K562 (cell line): ENCODE results near the gene COQ7. TPM values are rescaled to one million over a fixed set of nuclear protein-coding genes. Genes with fewer than 3 reads are reported as not detected.

Source experiments
- KAT8 ChIP-seq: fragments of 450-650 bp; IDR thresholded peaks from 2 replicates; pipeline ENCODE4 v1.6.1; 2016; ENCODE audit warnings: low read depth, mild to moderate bottlenecking
- NFYB ChIP-seq: IDR thresholded peaks from 2 replicates; pipeline ENCODE4 v1.6.1; 2011; ENCODE audit warnings: mild to moderate bottlenecking, moderate library complexity; ENCODE audit not compliant: insufficient read length; ENCODE audit errors: extremely low read depth
- OTX1 ChIP-seq: fragments of 450-650 bp; formaldehyde crosslinking; IDR thresholded peaks from 2 replicates; pipeline ENCODE4 v1.4.0; 2022; ENCODE audit warnings: mild to moderate bottlenecking
- RBM14 ChIP-seq: fragments of 200-400 bp; formaldehyde crosslinking; IDR thresholded peaks from 2 replicates; pipeline ENCODE4 v1.6.1; 2018; ENCODE audit warnings: low read depth, mild to moderate bottlenecking, low read length, moderate library complexity, borderline replicate concordance; ENCODE audit not compliant: insufficient read depth
- SMARCC2 ChIP-seq: fragments of 450-650 bp; IDR thresholded peaks from 2 replicates; pipeline ENCODE4 v1.6.1; 2017; ENCODE audit warnings: antibody characterized with exemption, moderate library complexity, mild to moderate bottlenecking, low read depth
- ZNF121 ChIP-seq: sonication (generic); formaldehyde crosslinking; conservative IDR thresholded peaks from 2 replicates; pipeline ENCODE4 v1.8.0; 2022; ENCODE audit warnings: missing genetic modification reagents
- ZNF77 ChIP-seq: fragments of 250-450 bp; sonication (Bioruptor Pico); IDR thresholded peaks from 2 replicates; pipeline ENCODE4 v1.5.0; 2020
- polyA plus RNA-seq, 8 experiments: library from polyadenylated mRNA; depleted of rRNA in 4 of 8; stranded (reverse) in 5 of 8; unstranded in 3 of 8; fragments of >200 nt; fragmentation: Nextera tagmentation in 2 of 8; fragmentation: Illumina TruSeq in 1 of 8; extraction: Ambion mirVana in 2 of 8; extraction: Trizol in 1 of 8; gene quantifications; 2 replicates each; pipeline versions ENCODE4 v1.2.1 to v1.2.3, GENCODE V29; 2011 to 2014; ENCODE audit warnings: inconsistent platforms in 1 of 8, missing spikeins in 1 of 8
- total RNA-seq, 7 experiments: library from RNA; depleted of rRNA in 6 of 7; stranded (reverse); fragments of >200 nt in 6 of 7; fragmentation: Illumina TruSeq in 2 of 7; extraction: Trizol in 2 of 7; gene quantifications; 2 replicates each; pipeline versions ENCODE4 v1.2.1 to v1.2.3, GENCODE V29; 2011 to 2021; ENCODE audit warnings: low replicate concordance in 1 of 7
- TF ChIP-seq, protein P1 (sequence below): fragments of 250-450 bp; sonication (Bioruptor Pico); IDR thresholded peaks from 2 replicates; pipeline ENCODE4 v1.5.0; 2020; ENCODE audit warnings: mild to moderate bottlenecking
- TF ChIP-seq, protein P2 (sequence below): IDR thresholded peaks from 2 replicates; pipeline ENCODE4 v1.6.1; 2011; ENCODE audit warnings: borderline replicate concordance, low read depth, mild to moderate bottlenecking, moderate library complexity, low read length; ENCODE audit not compliant: insufficient read depth, poor library complexity, severe bottlenecking
- TF ChIP-seq, protein P3 (sequence below): fragments of 250-450 bp; sonication (Bioruptor Pico); IDR thresholded peaks from 2 replicates; pipeline ENCODE4 v1.5.0; 2020; ENCODE audit warnings: mild to moderate bottlenecking, borderline replicate concordance

Gene COQ7
- total and polyA plus RNA-seq, 9 of the 15 experiments (the other 6 are each of a cell fraction or from before 2014, with no cell fraction given), result 2.3 to 26.1 (median 15.2) TPM

DNA sequence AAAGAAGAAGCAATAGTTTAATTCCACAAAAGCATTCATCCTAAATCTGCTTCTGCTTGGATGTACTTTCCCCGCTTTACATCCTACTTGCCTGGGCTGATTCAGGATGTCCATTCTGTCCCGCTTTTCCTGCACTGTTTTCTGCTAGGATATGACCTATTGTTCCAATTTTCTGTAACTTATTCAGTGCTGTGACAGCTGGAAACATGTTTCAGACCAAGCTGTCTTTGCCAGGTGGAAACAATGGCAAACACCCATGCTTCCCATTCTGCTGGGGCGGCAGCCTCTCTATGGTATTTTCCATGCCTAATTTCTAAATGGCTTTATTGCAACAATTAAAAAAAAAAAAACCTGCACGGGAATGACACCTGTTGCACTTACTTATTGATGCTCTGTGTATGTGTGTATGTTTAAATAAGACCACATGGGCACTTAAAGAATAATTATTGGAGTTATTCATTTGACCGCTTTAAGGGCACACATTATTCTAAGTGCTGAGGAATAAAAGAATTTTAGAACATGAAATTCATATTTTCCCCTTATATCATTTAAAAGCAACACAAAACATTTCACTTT, 21.0 kb downstream of the COQ7 start (continued):
- TF ChIP-seq OTX1 (CRISPR knock-in tag) (no peak), ZNF77 (CRISPR knock-in tag) (no peak), RBM14 (no peak), NFYB (no peak), SMARCC2 (no peak), ZNF121 (CRISPR knock-in tag) (no peak), KAT8 (no peak)
- TF ChIP-seq, protein P1, sequence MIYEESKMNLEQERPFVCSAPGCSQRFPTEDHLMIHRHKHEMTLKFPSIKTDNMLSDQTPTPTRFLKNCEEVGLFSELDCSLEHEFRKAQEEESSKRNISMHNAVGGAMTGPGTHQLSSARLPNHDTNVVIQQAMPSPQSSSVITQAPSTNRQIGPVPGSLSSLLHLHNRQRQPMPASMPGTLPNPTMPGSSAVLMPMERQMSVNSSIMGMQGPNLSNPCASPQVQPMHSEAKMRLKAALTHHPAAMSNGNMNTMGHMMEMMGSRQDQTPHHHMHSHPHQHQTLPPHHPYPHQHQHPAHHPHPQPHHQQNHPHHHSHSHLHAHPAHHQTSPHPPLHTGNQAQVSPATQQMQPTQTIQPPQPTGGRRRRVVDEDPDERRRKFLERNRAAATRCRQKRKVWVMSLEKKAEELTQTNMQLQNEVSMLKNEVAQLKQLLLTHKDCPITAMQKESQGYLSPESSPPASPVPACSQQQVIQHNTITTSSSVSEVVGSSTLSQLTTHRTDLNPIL, result no peak
- TF ChIP-seq, protein P2, sequence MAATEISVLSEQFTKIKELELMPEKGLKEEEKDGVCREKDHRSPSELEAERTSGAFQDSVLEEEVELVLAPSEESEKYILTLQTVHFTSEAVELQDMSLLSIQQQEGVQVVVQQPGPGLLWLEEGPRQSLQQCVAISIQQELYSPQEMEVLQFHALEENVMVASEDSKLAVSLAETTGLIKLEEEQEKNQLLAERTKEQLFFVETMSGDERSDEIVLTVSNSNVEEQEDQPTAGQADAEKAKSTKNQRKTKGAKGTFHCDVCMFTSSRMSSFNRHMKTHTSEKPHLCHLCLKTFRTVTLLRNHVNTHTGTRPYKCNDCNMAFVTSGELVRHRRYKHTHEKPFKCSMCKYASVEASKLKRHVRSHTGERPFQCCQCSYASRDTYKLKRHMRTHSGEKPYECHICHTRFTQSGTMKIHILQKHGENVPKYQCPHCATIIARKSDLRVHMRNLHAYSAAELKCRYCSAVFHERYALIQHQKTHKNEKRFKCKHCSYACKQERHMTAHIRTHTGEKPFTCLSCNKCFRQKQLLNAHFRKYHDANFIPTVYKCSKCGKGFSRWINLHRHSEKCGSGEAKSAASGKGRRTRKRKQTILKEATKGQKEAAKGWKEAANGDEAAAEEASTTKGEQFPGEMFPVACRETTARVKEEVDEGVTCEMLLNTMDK, result no peak
- TF ChIP-seq, protein P3, sequence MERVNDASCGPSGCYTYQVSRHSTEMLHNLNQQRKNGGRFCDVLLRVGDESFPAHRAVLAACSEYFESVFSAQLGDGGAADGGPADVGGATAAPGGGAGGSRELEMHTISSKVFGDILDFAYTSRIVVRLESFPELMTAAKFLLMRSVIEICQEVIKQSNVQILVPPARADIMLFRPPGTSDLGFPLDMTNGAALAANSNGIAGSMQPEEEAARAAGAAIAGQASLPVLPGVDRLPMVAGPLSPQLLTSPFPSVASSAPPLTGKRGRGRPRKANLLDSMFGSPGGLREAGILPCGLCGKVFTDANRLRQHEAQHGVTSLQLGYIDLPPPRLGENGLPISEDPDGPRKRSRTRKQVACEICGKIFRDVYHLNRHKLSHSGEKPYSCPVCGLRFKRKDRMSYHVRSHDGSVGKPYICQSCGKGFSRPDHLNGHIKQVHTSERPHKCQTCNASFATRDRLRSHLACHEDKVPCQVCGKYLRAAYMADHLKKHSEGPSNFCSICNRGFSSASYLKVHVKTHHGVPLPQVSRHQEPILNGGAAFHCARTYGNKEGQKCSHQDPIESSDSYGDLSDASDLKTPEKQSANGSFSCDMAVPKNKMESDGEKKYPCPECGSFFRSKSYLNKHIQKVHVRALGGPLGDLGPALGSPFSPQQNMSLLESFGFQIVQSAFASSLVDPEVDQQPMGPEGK (CRISPR knock-in tag), result no peak
